H1 (cell line): ENCODE results near the gene NUMB. TPM values are rescaled to one million over a fixed set of nuclear protein-coding genes. Genes with fewer than 3 reads are reported as not detected.

Experiments
- ASH2L ChIP-seq: fragments of 200-600, 300-600 bp; sonication (generic); IDR thresholded peaks from one replicate; pipeline ENCODE4 v1.7.1; 2017; ENCODE audit warnings: low read length
- EP300 ChIP-seq, 2 experiments: IDR thresholded peaks; 1 replicate in 1 of 2; 2 replicates in 1 of 2; pipeline ENCODE4 v1.6.1; 2011 to 2012; ENCODE audit warnings: low read depth in 2 of 2, low read length in 2 of 2, mild to moderate bottlenecking in 2 of 2, borderline replicate concordance in 1 of 2, inconsistent platforms in 1 of 2, moderate library complexity in 1 of 2
- EZH2 ChIP-seq: fragments of 200-600 bp; sonication (generic); IDR thresholded peaks from 2 replicates; pipeline ENCODE4 v1.7.1; 2012; ENCODE audit warnings: low read depth, mild to moderate bottlenecking, moderate library complexity, low read length, inconsistent platforms; ENCODE audit not compliant: severe bottlenecking
- GTF2F1 ChIP-seq: IDR thresholded peaks from 2 replicates; pipeline ENCODE4 v1.6.1; 2012; ENCODE audit warnings: low read depth, low read length, improper control_type of control experiment, borderline replicate concordance
- KDM4A ChIP-seq: IDR thresholded peaks from one replicate; pipeline ENCODE4 v1.7.1; 2012; ENCODE audit warnings: low read depth, mild to moderate bottlenecking, moderate library complexity, low read length, inconsistent platforms; ENCODE audit not compliant: severe bottlenecking
- POLR2AphosphoS5 ChIP-seq: IDR thresholded peaks from 2 replicates; pipeline ENCODE4 v1.6.1; 2011; ENCODE audit warnings: low read depth, low read length
- RFX5 ChIP-seq: IDR thresholded peaks from 2 replicates; pipeline ENCODE4 v1.6.1; 2011; ENCODE audit warnings: low read depth, low read length, improper control_type of control experiment, borderline replicate concordance
- SAP30 ChIP-seq: fragments of 300-600 bp; sonication (generic); IDR thresholded peaks from 2 replicates; pipeline ENCODE4 v1.7.1; 2012; ENCODE audit warnings: low read length, moderate library complexity, mild to moderate bottlenecking, inconsistent platforms; ENCODE audit not compliant: insufficient read depth, insufficient replicate concordance
- SP4 ChIP-seq: IDR thresholded peaks from 2 replicates; pipeline ENCODE4 v1.6.1; 2012; ENCODE audit warnings: low read length, inconsistent platforms
- polyA plus RNA-seq, 7 experiments: library from polyadenylated mRNA; depleted of rRNA in 3 of 7; stranded (reverse) in 5 of 7; unstranded in 2 of 7; fragments of >200 nt in 5 of 7; fragments of 200-250 nt in 2 of 7; gene quantifications; 1 replicate in 5 of 7; 2 replicates in 1 of 7; 4 replicates in 1 of 7; pipeline versions ENCODE4 v1.2.1 to v1.2.3, GENCODE V29; 2011 to 2013; ENCODE audit warnings: missing spikeins in 2 of 7, mixed read lengths in 2 of 7
- total RNA-seq: library from RNA; stranded (reverse); fragmentation: NEBNext Ultra II Directional; extraction: Animal tissue kit (Norgen Biotek cat#: 25700); gene quantifications from 2 replicates; pipeline ENCODE4 v1.2.1, GENCODE V29; 2021
- TF ChIP-seq, protein P1 (sequence below): fragments of 300-600 bp; sonication (generic); IDR thresholded peaks from 2 replicates; pipeline ENCODE4 v1.7.1; 2012; ENCODE audit warnings: low read length, moderate library complexity, mild to moderate bottlenecking, inconsistent platforms; ENCODE audit not compliant: insufficient replicate concordance

Gene NUMB
- total and polyA plus RNA-seq, 2 of the 8 experiments (the other 6 are each of a cell fraction or from before 2014, with no cell fraction given) = 54.3 to 78.1 TPM

DNA sequence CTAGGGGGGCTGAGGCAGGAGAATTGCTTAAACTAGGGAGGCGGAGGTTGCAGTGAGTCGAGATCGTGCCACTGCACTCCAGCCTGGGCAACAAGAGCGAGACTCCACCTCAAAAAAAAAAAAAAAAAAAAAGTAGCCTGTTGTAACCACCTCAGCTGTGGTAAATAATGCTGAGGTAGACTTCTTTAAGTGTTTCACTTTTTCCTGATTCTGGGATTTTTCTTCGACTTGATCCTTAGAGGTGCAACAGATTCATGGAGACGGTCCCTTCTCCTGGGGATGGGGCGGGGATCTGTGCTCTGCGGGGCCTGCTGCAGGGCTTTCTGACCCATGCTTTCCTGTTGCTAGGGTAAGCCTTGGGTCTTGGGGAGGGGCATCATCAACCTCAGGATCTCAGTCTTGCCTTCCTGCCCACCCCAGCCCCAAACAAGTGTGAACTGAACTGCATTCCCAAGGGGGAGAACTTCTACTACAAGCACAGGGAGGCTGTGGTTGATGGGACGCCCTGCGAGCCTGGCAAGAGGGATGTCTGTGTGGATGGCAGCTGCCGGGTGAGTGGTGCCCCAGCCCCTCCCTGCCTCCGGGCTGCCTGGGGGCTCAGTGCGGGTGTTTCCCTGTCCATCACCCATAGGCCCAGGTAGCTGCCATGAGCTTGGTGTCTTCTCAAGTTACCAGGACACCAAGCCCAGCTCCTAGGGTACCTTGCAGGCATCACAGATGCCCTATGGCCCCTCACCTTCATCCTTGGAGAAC lies 208.6 kb downstream of the NUMB start (continued):
- TF ChIP-seq EZH2 (no peak), SP4 (no peak), ASH2L (no peak), GTF2F1 (no peak), KDM4A (no peak), EP300 (IDR thresholded peaks at IDR 0.05; ENCODE audit: borderline replicate concordance in 1 of 2, low read depth in 2 of 2, low read length in 2 of 2) (no peak), RFX5 (no peak), POLR2AphosphoS5 (no peak), SAP30 (no peak)
- TF ChIP-seq, protein P1, sequence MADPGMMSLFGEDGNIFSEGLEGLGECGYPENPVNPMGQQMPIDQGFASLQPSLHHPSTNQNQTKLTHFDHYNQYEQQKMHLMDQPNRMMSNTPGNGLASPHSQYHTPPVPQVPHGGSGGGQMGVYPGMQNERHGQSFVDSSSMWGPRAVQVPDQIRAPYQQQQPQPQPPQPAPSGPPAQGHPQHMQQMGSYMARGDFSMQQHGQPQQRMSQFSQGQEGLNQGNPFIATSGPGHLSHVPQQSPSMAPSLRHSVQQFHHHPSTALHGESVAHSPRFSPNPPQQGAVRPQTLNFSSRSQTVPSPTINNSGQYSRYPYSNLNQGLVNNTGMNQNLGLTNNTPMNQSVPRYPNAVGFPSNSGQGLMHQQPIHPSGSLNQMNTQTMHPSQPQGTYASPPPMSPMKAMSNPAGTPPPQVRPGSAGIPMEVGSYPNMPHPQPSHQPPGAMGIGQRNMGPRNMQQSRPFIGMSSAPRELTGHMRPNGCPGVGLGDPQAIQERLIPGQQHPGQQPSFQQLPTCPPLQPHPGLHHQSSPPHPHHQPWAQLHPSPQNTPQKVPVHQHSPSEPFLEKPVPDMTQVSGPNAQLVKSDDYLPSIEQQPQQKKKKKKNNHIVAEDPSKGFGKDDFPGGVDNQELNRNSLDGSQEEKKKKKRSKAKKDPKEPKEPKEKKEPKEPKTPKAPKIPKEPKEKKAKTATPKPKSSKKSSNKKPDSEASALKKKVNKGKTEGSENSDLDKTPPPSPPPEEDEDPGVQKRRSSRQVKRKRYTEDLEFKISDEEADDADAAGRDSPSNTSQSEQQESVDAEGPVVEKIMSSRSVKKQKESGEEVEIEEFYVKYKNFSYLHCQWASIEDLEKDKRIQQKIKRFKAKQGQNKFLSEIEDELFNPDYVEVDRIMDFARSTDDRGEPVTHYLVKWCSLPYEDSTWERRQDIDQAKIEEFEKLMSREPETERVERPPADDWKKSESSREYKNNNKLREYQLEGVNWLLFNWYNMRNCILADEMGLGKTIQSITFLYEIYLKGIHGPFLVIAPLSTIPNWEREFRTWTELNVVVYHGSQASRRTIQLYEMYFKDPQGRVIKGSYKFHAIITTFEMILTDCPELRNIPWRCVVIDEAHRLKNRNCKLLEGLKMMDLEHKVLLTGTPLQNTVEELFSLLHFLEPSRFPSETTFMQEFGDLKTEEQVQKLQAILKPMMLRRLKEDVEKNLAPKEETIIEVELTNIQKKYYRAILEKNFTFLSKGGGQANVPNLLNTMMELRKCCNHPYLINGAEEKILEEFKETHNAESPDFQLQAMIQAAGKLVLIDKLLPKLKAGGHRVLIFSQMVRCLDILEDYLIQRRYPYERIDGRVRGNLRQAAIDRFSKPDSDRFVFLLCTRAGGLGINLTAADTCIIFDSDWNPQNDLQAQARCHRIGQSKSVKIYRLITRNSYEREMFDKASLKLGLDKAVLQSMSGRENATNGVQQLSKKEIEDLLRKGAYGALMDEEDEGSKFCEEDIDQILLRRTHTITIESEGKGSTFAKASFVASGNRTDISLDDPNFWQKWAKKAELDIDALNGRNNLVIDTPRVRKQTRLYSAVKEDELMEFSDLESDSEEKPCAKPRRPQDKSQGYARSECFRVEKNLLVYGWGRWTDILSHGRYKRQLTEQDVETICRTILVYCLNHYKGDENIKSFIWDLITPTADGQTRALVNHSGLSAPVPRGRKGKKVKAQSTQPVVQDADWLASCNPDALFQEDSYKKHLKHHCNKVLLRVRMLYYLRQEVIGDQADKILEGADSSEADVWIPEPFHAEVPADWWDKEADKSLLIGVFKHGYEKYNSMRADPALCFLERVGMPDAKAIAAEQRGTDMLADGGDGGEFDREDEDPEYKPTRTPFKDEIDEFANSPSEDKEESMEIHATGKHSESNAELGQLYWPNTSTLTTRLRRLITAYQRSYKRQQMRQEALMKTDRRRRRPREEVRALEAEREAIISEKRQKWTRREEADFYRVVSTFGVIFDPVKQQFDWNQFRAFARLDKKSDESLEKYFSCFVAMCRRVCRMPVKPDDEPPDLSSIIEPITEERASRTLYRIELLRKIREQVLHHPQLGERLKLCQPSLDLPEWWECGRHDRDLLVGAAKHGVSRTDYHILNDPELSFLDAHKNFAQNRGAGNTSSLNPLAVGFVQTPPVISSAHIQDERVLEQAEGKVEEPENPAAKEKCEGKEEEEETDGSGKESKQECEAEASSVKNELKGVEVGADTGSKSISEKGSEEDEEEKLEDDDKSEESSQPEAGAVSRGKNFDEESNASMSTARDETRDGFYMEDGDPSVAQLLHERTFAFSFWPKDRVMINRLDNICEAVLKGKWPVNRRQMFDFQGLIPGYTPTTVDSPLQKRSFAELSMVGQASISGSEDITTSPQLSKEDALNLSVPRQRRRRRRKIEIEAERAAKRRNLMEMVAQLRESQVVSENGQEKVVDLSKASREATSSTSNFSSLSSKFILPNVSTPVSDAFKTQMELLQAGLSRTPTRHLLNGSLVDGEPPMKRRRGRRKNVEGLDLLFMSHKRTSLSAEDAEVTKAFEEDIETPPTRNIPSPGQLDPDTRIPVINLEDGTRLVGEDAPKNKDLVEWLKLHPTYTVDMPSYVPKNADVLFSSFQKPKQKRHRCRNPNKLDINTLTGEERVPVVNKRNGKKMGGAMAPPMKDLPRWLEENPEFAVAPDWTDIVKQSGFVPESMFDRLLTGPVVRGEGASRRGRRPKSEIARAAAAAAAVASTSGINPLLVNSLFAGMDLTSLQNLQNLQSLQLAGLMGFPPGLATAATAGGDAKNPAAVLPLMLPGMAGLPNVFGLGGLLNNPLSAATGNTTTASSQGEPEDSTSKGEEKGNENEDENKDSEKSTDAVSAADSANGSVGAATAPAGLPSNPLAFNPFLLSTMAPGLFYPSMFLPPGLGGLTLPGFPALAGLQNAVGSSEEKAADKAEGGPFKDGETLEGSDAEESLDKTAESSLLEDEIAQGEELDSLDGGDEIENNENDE = no peak
